HepG2 (cell line): Measurements from ENCODE around the gene HORMAD2. TPM values are rescaled to one million over a fixed set of nuclear protein-coding genes. Genes with fewer than 3 reads are reported as not detected.

Experiments used
- CSRNP1 ChIP-seq: sonication (generic); formaldehyde crosslinking; IDR thresholded peaks from 2 replicates; pipeline ENCODE4 v1.8.1; 2023; ENCODE audit warnings: mild to moderate bottlenecking, missing genetic modification reagents
- E2F5 ChIP-seq: sonication (generic); formaldehyde crosslinking; conservative IDR thresholded peaks from 2 replicates; pipeline ENCODE4 v1.4.0; 2020; ENCODE audit warnings: missing genetic modification reagents
- HNRNPK ChIP-seq: fragments of 200-400 bp; formaldehyde crosslinking; IDR thresholded peaks from 2 replicates; pipeline ENCODE4 v1.6.1; 2018; ENCODE audit warnings: low read length, low read depth, moderate library complexity, mild to moderate bottlenecking; ENCODE audit not compliant: poor library complexity, severe bottlenecking
- KLF12 ChIP-seq: sonication (generic); formaldehyde crosslinking; IDR thresholded peaks from 2 replicates; pipeline ENCODE4 v1.4.0; 2020; ENCODE audit warnings: missing genetic modification reagents, borderline replicate concordance
- KLF15 ChIP-seq: sonication (generic); formaldehyde crosslinking; IDR thresholded peaks from 2 replicates; pipeline ENCODE4 v1.8.1; 2023; ENCODE audit warnings: borderline replicate concordance, mild to moderate bottlenecking, inconsistent platforms, missing genetic modification reagents, mixed read lengths
- NCOA5 ChIP-seq: sonication (generic); formaldehyde crosslinking; IDR thresholded peaks from 2 replicates; pipeline ENCODE4 v1.4.0; 2020; ENCODE audit warnings: missing genetic modification reagents
- RXRA ChIP-seq: sonication (generic); formaldehyde crosslinking; IDR thresholded peaks from 2 replicates; pipeline ENCODE4 v1.5.1; 2020; ENCODE audit warnings: missing genetic modification reagents
- SKI ChIP-seq: fragments of 450-650 bp; IDR thresholded peaks from one replicate; pipeline ENCODE4 v1.6.1; 2018; ENCODE audit warnings: mild to moderate bottlenecking; ENCODE audit not compliant: partially characterized antibody
- TBX3 ChIP-seq: fragments of 450-650 bp; IDR thresholded peaks from 2 replicates; pipeline ENCODE4 v1.6.1; 2017; ENCODE audit warnings: antibody characterized with exemption, mild to moderate bottlenecking, inconsistent platforms, borderline replicate concordance
- TIGD3 ChIP-seq: sonication (generic); formaldehyde crosslinking; IDR thresholded peaks from 2 replicates; pipeline ENCODE4 v1.5.1; 2020; ENCODE audit warnings: mild to moderate bottlenecking, missing genetic modification reagents, borderline replicate concordance
- WIZ ChIP-seq: sonication (generic); formaldehyde crosslinking; IDR thresholded peaks from 2 replicates; pipeline ENCODE4 v1.5.1; 2020; ENCODE audit warnings: mild to moderate bottlenecking, missing genetic modification reagents
- ZHX1 ChIP-seq: sonication (generic); formaldehyde crosslinking; IDR thresholded peaks from 2 replicates; pipeline ENCODE4 v1.8.1; 2022; ENCODE audit warnings: low read depth, mild to moderate bottlenecking, missing genetic modification reagents
- ZMAT3 ChIP-seq: sonication (generic); formaldehyde crosslinking; conservative IDR thresholded peaks from 2 replicates; pipeline ENCODE4 v1.7.0; 2021; ENCODE audit warnings: missing genetic modification reagents
- ZNF577 ChIP-seq: sonication (generic); formaldehyde crosslinking; IDR thresholded peaks from 2 replicates; pipeline ENCODE4 v1.4.0; 2020; ENCODE audit warnings: mild to moderate bottlenecking, low read depth, missing genetic modification reagents, borderline replicate concordance
- ZNF713 ChIP-seq: sonication (generic); formaldehyde crosslinking; IDR thresholded peaks from 2 replicates; pipeline ENCODE4 v1.4.0; 2020; ENCODE audit warnings: mild to moderate bottlenecking, missing genetic modification reagents
- polyA plus RNA-seq, 8 experiments: library from polyadenylated mRNA; depleted of rRNA in 3 of 8; stranded (reverse) in 7 of 8; unstranded in 1 of 8; fragments of >200 nt; fragmentation: Illumina TruSeq in 4 of 8; extraction: Trizol in 4 of 8; gene quantifications; 2 replicates each; pipeline versions ENCODE4 v1.2.1 to v1.2.3, GENCODE V29; 2011 to 2016; ENCODE audit warnings: low read depth in 4 of 8, missing spikeins in 1 of 8, mixed read lengths in 1 of 8; ENCODE audit not compliant: insufficient read depth in 1 of 8
- total RNA-seq, 5 experiments: library from RNA; depleted of rRNA; stranded (reverse); fragments of >200 nt; fragmentation: Illumina TruSeq; extraction: Trizol; gene quantifications; 2 replicates each; pipeline ENCODE4 v1.2.3, GENCODE V29; 2016; ENCODE audit warnings: low read depth in 1 of 5
- TF ChIP-seq, protein P1 (sequence below): sonication (generic); formaldehyde crosslinking; IDR thresholded peaks from 2 replicates; pipeline ENCODE4 v1.4.0; 2020; ENCODE audit warnings: mild to moderate bottlenecking, missing genetic modification reagents
- TF ChIP-seq, protein P2 (sequence below): sonication (generic); formaldehyde crosslinking; IDR thresholded peaks from 2 replicates; pipeline ENCODE4 v1.8.0; 2022; ENCODE audit warnings: missing genetic modification reagents, low read depth, mild to moderate bottlenecking, borderline replicate concordance

HORMAD2 gene
- total and polyA plus RNA-seq, 2 of the 13 experiments (the other 11 are each of a cell fraction or from before 2014, with no cell fraction given) = not detected

- TF ChIP-seq KLF12 (CRISPR knock-in tag) (no peak), RXRA (CRISPR knock-in tag) (peak; percentile 62; the same call in 1 of the 2 replicates), ZHX1 (CRISPR knock-in tag) (no peak), WIZ (CRISPR knock-in tag) (no peak), HNRNPK (no peak), TBX3 (no peak), ZNF577 (no peak), ZMAT3 (no peak), NCOA5 (no peak), ZNF713 (CRISPR knock-in tag) (no peak), CSRNP1 (no peak), TIGD3 (CRISPR knock-in tag) (no peak), KLF15 (no peak), E2F5 (CRISPR knock-in tag) (no peak), SKI (no peak)
- TF ChIP-seq, protein P1, sequence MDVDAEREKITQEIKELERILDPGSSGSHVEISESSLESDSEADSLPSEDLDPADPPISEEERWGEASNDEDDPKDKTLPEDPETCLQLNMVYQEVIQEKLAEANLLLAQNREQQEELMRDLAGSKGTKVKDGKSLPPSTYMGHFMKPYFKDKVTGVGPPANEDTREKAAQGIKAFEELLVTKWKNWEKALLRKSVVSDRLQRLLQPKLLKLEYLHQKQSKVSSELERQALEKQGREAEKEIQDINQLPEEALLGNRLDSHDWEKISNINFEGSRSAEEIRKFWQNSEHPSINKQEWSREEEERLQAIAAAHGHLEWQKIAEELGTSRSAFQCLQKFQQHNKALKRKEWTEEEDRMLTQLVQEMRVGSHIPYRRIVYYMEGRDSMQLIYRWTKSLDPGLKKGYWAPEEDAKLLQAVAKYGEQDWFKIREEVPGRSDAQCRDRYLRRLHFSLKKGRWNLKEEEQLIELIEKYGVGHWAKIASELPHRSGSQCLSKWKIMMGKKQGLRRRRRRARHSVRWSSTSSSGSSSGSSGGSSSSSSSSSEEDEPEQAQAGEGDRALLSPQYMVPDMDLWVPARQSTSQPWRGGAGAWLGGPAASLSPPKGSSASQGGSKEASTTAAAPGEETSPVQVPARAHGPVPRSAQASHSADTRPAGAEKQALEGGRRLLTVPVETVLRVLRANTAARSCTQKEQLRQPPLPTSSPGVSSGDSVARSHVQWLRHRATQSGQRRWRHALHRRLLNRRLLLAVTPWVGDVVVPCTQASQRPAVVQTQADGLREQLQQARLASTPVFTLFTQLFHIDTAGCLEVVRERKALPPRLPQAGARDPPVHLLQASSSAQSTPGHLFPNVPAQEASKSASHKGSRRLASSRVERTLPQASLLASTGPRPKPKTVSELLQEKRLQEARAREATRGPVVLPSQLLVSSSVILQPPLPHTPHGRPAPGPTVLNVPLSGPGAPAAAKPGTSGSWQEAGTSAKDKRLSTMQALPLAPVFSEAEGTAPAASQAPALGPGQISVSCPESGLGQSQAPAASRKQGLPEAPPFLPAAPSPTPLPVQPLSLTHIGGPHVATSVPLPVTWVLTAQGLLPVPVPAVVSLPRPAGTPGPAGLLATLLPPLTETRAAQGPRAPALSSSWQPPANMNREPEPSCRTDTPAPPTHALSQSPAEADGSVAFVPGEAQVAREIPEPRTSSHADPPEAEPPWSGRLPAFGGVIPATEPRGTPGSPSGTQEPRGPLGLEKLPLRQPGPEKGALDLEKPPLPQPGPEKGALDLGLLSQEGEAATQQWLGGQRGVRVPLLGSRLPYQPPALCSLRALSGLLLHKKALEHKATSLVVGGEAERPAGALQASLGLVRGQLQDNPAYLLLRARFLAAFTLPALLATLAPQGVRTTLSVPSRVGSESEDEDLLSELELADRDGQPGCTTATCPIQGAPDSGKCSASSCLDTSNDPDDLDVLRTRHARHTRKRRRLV (CRISPR knock-in tag) = no peak
- TF ChIP-seq, protein P2, sequence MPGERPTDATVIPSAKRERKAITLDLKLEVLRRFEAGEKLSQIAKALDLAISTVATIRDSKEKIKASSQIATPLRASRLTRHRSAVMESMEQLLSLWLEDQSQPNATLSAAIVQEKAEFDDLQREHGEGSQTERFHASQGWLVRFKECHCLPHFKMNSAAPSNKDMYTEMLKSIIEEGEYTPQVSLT (CRISPR knock-in tag) = no peak
Measured at GRCh38 chr22:30054764-30055069, 25.5 kb upstream of the HORMAD2 start (continued).
